Measurements from ENCODE around the gene ASPG. TPM values are rescaled to one million over a fixed set of nuclear protein-coding genes. Genes with fewer than 3 reads are reported as not detected.

The ASPG gene
- total and polyA plus RNA-seq, 2 donors (not counting 1 experiment from before 2014, with no cell fraction given): not detected

DNA sequence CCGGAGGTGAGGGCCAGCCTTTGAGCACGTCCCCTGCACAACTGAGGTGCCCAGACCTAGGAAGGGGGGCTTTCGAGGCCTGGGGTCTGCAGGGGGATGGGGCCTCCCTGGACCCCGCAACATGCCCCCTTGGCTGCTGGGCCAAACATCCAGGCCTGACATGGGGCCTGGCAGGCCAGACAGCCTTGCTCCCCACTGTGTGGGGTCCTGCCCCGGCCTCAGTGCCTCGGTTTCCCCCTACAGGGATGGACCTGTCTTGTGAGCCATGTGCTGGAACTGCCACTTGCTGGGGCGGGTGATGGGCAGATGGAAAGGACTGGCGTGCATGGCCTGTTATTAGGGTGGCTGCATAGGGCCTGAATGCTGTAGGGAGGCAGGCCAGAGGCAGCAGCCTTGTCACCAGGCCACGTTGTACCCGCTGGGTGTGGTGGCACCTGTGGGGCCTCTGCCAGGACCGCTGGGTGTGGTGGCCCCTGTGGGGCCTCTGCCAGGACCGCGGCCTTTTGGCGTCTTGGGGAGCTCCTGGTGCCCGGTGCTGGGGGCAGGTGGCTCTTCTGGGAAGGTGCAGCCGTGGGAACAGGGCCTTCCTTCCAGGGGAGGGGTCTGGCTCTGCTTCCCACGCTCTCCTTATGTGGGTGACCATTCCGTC, 20.4 kb downstream of the ASPG start:
- Histone ChIP-seq H3K27me3 (ENCODE audit: control insufficient read depth, insufficient read depth, low read length) (no peaks in the 10 kb centered on the region), H2AFZ (ENCODE audit: low read length) (no peak overlapping the region), H3K4me2 (ENCODE audit: extremely low read depth, insufficient read depth, low read length) (no peak overlapping the region), H3K9ac (ENCODE audit: insufficient read depth, low read length) (no peak overlapping the region), H4K20me1 (ENCODE audit: control insufficient read depth, extremely low read depth, insufficient read depth, low read length) (no peaks in the 10 kb centered on the region), H3K9me3 (ENCODE audit: control insufficient read depth, insufficient read depth, low read depth, low read length) (no peaks in the 10 kb centered on the region), H3K79me2 (ENCODE audit: control insufficient read depth, insufficient read depth, low read length) (no peaks in the 10 kb centered on the region), H3K27ac (ENCODE audit: insufficient read depth, low read length) (no peak overlapping the region), H3K4me3 (replicated peaks in 1 of 4; ENCODE audit: control extremely low read depth in 1 of 4, insufficient read depth in 1 of 4, low read depth in 3 of 4, low read length in 4 of 4) (no peak overlapping the region), H3K4me1 (ENCODE audit: control insufficient read depth, extremely low read depth, insufficient read depth, low read length) (no peaks in the 10 kb centered on the region), H3K36me3 (ENCODE audit: control insufficient read depth, insufficient read depth, low read length) (no peaks in the 10 kb centered on the region)
- no peak for TF ChIP-seq EZH2 (IDR thresholded peaks at IDR 0.05; ENCODE audit: low read length, missing control alignments)
- DNase-seq (ENCODE audit: low read depth in 2 of 2): no peak

DNA sequence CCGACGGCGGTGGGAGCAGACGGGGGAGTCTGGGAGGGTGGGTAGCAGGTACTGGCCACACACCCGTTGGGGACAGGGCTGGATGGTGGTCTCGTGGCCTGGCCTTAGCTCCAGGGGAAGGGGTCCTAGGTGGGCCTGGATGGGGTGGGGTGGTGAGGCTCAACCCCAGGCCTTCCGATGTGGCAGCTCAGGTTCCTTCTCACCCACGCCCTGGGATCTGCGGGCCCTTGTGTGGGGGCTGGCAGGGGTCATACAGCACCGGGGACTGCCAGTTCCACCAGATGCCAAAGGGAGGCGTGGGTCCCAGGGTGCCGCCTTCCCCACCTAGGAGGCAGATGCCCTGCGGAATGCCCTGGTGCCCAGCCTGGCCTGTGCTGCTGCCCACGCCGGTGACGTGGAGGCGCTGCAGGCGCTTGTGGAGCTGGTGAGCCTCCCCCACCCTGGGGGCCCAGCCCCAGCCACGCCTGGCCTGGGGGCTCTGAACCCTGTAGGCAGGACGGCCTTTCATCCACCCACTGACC, 21.0 kb downstream of the ASPG start:
- no peak for DNase-seq (ENCODE audit: low read depth in 2 of 2)
- H3K9me3 ChIP-seq (ENCODE audit: control insufficient read depth, insufficient read depth, low read depth, low read length): no peaks in the 10 kb centered on the region
- H3K27ac ChIP-seq (ENCODE audit: insufficient read depth, low read length): no peak overlapping the region
- no peak overlapping the region for H3K9ac ChIP-seq (ENCODE audit: insufficient read depth, low read length)
- H4K20me1 ChIP-seq (ENCODE audit: control insufficient read depth, extremely low read depth, insufficient read depth, low read length): no peaks in the 10 kb centered on the region
- no peak overlapping the region for H3K4me2 ChIP-seq (ENCODE audit: extremely low read depth, insufficient read depth, low read length)
- no peaks in the 10 kb centered on the region for H3K4me1 ChIP-seq (ENCODE audit: control insufficient read depth, extremely low read depth, insufficient read depth, low read length)
- H3K27me3 ChIP-seq (ENCODE audit: control insufficient read depth, insufficient read depth, low read length): no peaks in the 10 kb centered on the region
- H3K36me3 ChIP-seq (ENCODE audit: control insufficient read depth, insufficient read depth, low read length): no peaks in the 10 kb centered on the region
- no peak overlapping the region for H3K4me3 ChIP-seq (replicated peaks in 1 of 4; ENCODE audit: control extremely low read depth in 1 of 4, insufficient read depth in 1 of 4, low read depth in 3 of 4, low read length in 4 of 4)
- no peaks in the 10 kb centered on the region for H3K79me2 ChIP-seq (ENCODE audit: control insufficient read depth, insufficient read depth, low read length)
- no peak overlapping the region for H2AFZ ChIP-seq (ENCODE audit: low read length)
- TF ChIP-seq, protein P1, sequence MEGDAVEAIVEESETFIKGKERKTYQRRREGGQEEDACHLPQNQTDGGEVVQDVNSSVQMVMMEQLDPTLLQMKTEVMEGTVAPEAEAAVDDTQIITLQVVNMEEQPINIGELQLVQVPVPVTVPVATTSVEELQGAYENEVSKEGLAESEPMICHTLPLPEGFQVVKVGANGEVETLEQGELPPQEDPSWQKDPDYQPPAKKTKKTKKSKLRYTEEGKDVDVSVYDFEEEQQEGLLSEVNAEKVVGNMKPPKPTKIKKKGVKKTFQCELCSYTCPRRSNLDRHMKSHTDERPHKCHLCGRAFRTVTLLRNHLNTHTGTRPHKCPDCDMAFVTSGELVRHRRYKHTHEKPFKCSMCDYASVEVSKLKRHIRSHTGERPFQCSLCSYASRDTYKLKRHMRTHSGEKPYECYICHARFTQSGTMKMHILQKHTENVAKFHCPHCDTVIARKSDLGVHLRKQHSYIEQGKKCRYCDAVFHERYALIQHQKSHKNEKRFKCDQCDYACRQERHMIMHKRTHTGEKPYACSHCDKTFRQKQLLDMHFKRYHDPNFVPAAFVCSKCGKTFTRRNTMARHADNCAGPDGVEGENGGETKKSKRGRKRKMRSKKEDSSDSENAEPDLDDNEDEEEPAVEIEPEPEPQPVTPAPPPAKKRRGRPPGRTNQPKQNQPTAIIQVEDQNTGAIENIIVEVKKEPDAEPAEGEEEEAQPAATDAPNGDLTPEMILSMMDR (conservative IDR thresholded peaks at IDR 0.05 in 1 of 2, IDR thresholded peaks at IDR 0.05 in 1 of 2; ENCODE audit: low read depth in 1 of 2, low read length in 2 of 2): no peak
- no peak for TF ChIP-seq EZH2 (IDR thresholded peaks at IDR 0.05; ENCODE audit: low read length, missing control alignments)

DNA sequence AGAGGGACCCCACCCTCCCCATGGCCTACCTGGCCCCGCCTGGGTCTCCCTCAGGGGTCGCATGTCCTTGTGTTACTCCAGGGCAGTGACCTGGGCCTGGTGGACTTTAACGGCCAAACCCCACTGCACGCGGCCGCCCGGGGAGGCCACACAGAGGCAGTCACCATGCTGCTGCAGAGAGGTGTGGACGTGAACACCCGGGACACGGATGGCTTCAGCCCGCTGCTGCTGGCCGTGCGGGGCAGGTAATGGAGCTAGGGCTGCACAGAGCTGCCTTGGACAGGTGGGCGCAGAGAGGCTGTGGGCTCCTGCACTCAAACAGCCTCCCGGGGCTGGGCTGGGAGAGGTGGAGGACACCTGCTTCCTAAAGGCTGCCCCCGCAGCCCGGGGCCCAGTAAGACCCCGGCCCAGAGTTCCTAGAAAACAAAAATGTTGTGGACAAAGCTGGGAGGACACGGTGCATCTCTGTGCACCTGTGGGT, 21.6 kb downstream of the ASPG start:
- H3K27me3 ChIP-seq (ENCODE audit: control insufficient read depth, insufficient read depth, low read length): no peaks in the 10 kb centered on the region
- H3K9me3 ChIP-seq (ENCODE audit: control insufficient read depth, insufficient read depth, low read depth, low read length): no peaks in the 10 kb centered on the region
- no peaks in the 10 kb centered on the region for H4K20me1 ChIP-seq (ENCODE audit: control insufficient read depth, extremely low read depth, insufficient read depth, low read length)
- no peak overlapping the region for H3K4me2 ChIP-seq (ENCODE audit: extremely low read depth, insufficient read depth, low read length)
- no peak overlapping the region for H3K4me3 ChIP-seq (replicated peaks in 1 of 4; ENCODE audit: control extremely low read depth in 1 of 4, insufficient read depth in 1 of 4, low read depth in 3 of 4, low read length in 4 of 4)
- H3K27ac ChIP-seq (ENCODE audit: insufficient read depth, low read length): no peak overlapping the region
- no peak overlapping the region for H3K9ac ChIP-seq (ENCODE audit: insufficient read depth, low read length)
- H3K36me3 ChIP-seq (ENCODE audit: control insufficient read depth, insufficient read depth, low read length): no peaks in the 10 kb centered on the region
- no peak for DNase-seq (ENCODE audit: low read depth in 2 of 2)
- no peak for TF ChIP-seq EZH2 (IDR thresholded peaks at IDR 0.05; ENCODE audit: low read length, missing control alignments)
- TF ChIP-seq, protein P1 (conservative IDR thresholded peaks at IDR 0.05 in 1 of 2, IDR thresholded peaks at IDR 0.05 in 1 of 2; ENCODE audit: low read depth in 1 of 2, low read length in 2 of 2): no peak
- H3K79me2 ChIP-seq (ENCODE audit: control insufficient read depth, insufficient read depth, low read length): no peaks in the 10 kb centered on the region
- H2AFZ ChIP-seq (ENCODE audit: low read length): no peak overlapping the region
- H3K4me1 ChIP-seq (ENCODE audit: control insufficient read depth, extremely low read depth, insufficient read depth, low read length): no peaks in the 10 kb centered on the region
